HG03442 (cell line): ENCODE measurements around the gene RNASET2.

Experiments used
- ATAC-seq: cut with Tn5 transposase; IDR thresholded peaks from one replicate; pipeline ENCODE4 v1.9.1; 2021; ENCODE audit warnings: mild to moderate bottlenecking, moderate library complexity; ENCODE audit not compliant: unreplicated experiment

Gene RNASET2

DNA sequence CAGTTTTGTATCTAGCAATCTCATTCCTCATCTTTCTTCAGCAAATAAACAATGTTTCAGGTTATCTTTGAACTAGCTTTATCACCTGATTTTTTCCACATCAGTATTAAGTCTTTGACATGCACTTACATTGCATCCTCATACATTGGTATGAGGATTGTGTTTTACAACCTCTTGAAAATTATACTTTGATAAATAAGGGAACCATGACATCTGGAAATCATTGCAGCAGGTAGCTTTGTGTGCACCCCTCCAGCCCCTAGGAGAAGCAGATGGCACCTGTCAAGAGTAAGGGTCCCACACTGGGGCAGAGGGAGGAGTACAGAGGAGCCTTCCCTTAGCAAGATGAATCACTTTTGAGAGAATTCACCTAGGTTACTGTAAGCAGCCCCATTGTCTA lies 13.7 kb upstream of the RNASET2 start:
- ATAC-seq, result no peak

DNA sequence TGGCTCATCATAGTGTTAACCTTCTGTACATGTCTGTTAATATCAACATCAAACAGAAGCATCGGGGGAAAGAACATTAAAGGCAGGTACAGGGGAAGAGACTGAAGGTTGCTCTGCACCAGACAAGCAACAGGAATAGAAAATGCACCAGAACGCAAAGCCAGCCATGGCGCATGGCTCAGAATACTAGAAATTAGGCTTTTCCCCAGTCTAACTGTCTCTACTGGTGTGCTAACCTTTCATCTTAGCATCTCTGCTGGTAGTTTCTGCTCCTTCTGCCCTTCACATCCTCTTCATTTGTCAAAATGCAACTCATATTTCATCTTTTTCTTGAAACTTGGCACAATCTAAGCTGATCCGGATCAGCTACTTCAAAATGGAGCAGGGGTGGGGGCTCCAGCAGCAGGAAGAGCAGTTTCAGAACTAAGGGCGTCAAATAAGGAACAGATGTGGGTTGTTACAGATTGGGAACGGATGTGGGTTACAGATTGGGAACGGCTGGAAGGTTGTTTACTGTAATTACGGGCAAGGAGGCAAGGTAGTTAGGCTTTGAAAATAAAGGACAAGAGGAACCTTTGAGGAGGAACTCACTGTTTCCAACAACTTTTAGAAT lies 13.1 kb upstream of the RNASET2 start:
- ATAC-seq, result no peak

DNA sequence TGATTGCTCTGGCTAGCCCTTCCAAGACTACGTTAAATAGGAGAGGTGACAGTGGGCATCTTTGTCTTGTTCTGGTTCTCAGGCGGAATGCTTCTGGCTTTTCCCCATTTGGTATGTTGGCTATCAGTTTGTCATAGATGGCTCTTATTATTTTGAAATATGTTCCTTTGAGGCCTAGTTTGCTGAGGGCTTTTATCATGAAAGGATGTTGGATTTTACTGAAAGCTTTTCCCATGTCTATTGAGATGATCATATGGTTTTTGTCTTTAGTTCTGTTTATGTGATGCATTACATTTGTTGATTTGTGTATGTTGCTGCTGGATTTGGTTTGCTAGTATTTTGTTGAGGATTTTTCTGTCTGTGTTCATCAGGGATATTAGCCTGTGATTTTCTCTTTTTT lies 9.9 kb upstream of the RNASET2 start:
- ATAC-seq, result no peak

DNA sequence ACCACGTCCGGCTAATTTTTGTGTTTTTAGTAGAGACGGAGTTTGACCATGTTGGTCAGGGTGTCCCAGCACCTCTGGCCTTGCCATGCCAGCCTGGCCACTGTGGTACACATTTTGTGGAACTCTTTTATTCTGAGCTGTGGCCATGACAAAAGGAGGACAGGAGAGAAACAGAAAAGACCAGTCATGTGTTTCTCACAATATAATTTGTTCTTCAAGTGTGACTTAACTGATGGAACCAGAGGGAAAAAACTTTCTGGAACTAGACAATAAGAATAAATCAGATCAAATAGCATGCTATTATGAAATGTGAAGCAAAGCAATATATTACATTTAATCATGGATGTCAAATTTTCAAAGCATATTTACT lies 4.2 kb upstream of the RNASET2 start:
- no peak for ATAC-seq

DNA sequence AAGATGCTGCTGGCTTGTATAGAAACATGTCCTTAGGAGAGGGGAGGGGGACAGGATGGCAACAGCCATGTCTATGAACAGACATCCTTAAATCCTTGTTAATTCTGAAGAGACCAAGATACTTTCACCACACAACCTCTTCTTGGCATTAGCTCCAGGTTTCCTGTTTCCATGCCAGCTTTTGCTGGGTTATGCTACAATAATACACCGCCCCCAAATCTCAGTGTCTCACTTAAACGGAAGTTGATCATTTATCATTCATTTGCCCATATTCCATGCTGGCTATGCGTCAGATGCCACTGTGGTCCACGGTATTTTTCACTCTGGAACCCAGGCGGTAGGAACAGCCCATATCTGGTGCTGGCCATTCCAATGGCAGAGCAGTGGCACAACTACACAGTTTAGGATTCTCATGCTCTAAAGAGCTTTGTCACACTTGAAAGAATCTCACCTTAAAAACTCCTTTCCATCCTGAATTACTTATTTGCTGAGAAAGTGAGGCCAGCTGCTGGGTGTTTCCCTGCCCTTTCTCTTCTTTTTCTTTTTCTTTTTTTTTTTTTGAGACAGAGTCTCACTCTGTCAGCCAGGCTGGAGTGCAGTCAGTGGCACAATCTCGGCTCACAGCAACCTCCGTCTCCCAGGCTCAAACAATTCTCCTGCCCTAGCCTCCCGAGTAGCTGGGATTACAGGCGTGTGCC lies 3.7 kb upstream of the RNASET2 start:
- ATAC-seq, result no peak

DNA sequence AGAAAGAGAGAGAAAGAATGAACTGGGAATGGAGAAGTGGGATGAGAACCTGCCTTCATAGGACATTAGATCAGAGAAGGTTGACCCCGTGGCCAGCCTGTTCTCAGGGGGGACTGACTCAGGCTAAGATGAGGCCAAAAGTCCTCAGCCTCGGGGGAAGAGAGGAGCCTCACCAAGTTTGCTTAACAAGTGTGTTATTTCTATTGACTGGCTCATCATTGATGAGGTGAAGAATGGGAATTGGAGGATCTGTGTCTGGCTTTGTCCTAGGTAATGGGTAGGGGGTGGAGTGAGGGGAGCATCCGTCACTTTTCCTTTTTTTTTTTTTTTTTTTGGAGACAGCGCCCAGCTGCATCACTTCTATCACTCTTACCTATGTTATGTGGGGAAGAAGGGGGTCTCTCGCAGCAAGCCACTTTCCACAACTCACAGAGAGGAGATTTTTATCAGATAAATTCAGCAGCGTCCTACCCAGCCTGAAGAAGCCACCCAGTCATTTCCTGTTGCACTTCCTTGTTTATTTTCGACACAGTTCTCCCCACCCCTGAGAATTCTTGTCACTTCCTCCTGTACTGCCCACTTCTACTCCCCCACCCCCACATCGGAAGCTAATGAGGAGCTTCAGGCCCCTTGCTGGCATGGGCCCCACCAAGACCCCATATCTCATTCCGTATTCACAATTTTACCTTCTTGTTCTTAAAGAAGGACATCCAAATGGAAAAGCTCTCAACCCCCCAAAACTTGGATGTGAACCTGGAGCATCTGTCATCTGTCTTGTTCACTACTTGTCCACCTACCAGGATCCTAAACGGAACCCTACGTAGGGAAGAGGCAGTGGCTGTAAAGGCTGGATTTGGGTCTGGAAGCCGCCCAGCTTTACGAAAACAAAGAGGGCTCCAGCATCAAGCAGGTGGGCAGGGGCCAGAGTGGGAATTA lies 2.8 kb upstream of the RNASET2 start:
- no peak for ATAC-seq

GRCh38 chr6:166957805-166958076 lies 1.4 kb upstream of the RNASET2 start:
- no peak for ATAC-seq

DNA sequence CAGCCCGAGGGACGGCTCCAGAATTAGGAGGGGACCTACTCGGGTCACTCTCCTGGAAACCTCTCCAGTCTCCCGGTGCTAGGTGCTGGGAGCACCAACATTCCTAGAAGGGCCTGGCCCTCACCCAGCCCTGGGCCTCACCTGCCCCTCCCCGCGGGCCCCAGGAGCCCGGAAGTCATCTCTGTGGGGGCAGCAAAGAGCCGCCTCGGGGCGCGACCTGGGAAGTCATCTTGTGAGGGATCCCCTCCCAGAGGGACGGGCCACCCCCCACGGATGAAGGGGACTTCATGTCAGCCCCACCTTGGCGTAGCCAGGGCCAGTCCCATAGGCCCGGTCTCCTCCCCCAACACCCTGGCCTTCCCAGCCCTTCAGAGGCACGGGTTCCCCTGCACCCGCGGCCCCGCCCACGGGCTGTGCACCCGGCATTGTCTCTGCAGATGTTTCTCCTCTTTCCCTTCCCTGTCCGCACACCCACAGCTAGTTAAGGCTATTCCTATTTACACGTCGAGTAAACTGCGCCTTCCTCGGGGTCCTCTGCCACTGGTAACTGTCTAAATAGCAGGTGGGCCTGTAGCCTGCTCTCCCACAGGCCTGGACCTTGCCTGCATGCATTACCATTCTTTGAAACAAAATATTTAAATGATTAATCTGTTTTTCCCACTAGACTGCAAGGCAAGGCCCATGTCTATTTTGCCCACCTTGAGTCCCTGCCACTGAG lies 896 bp upstream of the RNASET2 start:
- peak; percentile 35 for ATAC-seq

DNA sequence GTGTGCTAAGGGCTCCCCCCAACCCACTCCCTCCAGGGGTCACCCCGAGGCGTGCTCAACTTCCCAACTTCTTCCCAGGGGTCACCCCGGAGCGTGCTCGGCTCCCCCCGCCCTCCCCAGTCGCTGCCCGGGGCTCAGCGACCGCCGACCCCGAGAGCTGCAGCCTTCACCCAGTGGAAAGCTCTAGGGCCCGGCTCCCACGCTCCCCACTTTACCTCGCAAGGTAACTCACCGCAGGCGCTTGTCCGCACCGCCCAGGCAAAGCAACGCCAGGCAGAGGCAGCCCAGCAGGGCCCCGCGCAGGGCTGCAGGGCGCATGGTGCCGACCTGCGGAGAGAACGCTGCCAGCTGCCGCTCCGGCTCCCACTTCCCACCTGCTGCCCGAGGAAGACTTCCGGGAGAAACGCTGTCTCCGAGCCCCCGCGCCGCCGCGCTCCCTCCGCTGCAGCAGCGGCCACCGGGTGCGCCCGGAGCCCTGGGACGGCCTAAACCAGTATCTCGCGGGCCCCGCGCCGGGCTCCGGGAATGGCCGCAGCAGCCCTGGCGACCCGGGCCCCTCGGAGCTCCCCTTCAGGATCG lies 396 bp downstream of the RNASET2 start:
- peak; percentile 2 for ATAC-seq

DNA sequence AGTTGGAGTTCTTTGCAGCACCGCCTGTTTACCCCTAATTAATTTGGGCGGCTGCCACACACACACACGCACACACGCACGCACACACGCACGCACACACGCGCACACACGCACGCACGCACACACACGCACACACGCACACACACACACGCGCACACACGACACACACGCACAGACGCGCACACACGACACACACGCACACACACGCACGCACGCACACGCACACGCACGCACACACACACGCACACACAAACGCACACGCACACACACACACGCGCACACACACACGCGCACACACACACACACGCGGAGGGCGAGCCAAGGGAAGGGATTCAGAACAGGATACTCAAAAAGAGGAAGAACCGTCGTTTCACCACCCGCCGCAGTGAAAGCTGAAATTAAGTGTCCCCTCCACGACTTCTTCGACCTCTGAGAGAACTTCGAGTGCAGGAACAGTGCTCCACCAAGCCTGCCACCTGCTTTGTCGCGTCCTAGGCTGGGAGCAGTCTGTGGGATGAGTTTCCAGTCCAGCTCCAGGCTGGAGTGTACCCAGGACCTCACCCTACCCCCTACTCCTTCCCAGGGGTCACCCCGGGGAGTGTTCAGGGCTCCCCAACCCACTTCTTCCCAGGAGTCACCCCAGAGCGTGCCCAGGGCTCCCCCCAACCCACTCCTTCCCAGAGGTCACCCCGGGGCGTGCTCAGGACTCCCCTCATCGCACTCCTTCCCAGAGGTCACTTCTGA lies 1.1 kb downstream of the RNASET2 start:
- no peak for ATAC-seq

DNA sequence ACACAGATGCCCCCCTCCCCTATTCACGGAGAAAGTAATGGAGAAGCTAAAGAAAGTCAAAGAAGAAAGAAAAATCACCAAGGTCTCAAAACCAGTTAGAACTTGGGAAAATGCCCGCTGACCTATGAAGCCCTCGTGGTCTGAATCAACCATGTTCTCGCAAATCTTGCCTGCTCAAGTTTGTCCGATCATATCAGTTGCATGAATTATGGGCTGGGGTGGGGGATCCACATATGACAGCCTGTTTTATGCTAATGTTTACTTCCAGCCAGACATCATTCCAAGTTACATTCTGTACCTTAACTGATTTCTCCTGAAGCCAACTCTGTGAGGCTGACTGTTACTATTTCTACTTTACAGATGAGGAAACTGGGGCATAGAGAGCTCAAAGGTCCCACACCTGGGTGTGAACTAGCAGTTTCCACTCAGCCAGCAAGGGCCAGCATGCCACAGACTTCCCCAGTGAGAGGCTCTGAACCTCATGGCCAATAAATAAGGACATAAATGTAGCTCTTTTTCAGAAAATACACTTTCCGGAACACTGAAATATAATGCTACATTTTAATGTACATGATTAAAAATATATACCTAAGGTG lies 2.1 kb downstream of the RNASET2 start:
- ATAC-seq, result no peak

GRCh38 chr6:166952567-166953486 lies 3.5 kb downstream of the RNASET2 start:
- ATAC-seq, result no peak

DNA sequence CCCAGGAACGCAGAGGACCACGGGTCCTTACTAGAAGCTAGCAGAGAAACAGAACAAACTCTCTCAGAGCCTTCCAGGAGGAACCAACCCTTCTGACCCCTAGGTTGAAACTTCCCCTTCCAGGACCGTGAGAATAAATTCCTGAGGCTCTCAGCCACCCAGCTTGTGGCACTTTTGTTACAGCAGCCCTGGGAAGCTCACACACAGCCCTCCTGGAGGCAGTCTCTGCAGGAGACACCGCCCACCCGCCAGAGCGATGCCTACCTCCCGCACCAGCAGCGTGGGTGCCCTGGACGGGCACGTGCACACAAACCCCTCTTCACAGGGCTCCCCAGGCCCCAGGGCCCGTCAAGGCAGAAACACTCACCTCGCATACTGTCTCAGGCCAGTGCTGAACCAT lies 4.2 kb downstream of the RNASET2 start:
- ATAC-seq, result no peak

- ATAC-seq, result no peak
Measured at GRCh38 chr6:166951670-166952060, 4.7 kb downstream of the RNASET2 start.

DNA sequence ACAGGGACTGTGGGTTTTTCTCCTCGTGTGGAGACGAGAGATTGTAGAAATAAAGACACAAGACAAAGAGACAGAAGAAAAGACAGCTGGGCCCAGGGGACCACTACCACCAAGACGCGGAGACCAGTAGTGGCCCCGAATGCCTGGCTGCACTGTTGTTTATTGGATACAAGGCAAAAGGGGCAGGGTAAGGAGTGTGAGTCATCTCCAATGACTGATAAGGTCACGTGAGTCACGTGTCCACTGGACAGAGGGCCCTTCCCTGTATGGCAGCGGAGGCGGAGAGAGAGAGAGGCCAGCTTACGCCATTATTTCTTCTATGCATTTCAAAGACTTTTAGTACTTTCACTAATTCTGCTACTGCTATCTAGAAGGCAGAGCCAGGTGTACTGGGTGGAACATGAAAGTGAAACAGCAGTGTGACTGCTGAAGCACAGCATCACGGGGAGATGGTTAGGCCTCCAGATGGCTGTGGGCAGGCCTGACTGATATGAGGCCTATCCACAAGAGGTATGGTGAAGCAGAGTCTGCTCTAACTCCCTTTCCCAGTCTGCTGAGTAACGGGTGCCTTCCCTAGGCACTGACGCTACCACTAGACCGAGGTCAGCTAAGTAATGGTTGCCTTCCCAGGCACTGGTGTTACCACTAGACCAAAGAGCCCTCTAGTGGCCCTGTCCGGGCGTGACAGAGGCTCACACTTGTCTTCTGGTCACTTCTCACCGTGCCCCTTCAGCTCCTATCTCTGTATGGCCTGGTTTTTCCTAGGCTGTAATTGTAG lies 5.3 kb downstream of the RNASET2 start:
- ATAC-seq, result peak; percentile 94

DNA sequence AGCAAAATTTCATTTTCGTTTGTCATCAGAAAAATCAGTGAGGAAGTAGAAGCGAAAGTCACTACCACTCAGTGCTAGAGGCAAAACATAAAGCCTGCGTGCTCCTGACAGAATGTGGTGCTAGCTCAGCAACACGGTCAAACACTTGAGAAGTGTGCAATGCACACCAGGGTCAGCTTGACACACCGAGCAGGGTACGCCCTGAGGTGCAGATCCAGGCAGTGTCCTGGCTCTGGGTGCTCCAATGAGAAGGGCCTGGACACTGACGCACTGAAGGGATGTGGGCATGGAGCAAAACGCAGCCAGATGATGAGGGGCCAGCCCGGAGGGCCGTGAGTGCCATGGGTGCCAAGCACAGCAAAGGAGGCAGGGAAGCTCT lies 5.9 kb downstream of the RNASET2 start:
- ATAC-seq, result peak; percentile 32

DNA sequence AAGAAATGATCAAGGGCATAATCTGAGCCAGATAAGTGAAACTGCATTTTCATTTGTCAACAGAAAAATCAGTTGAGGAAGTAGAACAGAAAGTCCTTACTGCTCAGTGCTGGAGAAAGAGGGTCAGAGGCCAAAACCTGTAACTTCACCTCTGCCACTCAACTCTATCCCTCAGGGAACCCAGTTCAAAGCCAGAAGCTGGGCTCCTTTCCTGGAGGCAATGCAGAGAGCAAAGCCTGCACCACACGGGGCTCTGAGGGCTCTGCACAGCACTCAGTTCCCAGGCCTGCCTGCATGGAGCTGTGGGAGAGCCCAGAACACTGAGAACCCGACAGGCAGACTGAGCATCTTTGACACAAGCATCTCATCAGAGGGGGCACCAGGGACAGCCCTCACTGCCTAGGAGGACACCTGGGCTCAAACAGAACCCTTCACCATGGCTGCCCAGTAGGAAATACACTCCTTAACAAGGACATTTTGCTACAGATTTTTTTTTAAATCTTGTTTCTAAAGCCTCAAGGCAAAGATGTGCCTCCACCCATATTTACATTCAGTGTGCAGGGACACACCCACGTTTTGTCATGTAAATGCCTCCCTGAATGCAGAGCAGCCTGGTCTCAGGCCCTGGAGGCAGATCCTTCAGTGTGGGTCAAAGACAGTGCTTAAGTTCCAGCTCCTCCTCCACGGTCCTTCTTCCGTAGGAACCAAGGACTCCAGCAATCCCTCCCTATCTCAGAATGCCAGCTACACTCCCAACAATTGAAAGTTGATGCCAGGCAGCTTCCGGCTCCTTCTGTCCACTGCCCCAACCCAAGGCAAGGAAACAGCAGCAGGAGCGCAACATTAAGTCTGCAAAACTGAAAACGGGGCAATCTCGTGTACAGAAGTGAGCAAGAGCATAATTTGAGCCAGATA lies 6.6 kb downstream of the RNASET2 start:
- ATAC-seq, result no peak
